HepG2 (cell line): Measurements from ENCODE around the gene RPS25. TPM values are rescaled to one million over a fixed set of nuclear protein-coding genes. Genes with fewer than 3 reads are reported as not detected.

Experiments used
- ATF4 ChIP-seq, 2 experiments: fragments of 450-650 bp in 1 of 2; sonication (generic) in 1 of 2; formaldehyde crosslinking; IDR thresholded peaks; 2 replicates each; pipeline versions ENCODE4 v1.5.0 to v1.8.0; 2020 to 2022; ENCODE audit warnings: mild to moderate bottlenecking in 1 of 2, missing genetic modification reagents in 1 of 2
- CREB1 ChIP-seq, 2 experiments: fragments of 450-650 bp in 1 of 2; IDR thresholded peaks; 2 replicates each; pipeline ENCODE4 v1.6.1; 2016 to 2017; ENCODE audit warnings: control low read depth in 1 of 2, mild to moderate bottlenecking in 1 of 2, missing compliant biosample characterization in 1 of 2, missing genetic modification characterization in 1 of 2
- HNRNPUL1 ChIP-seq: fragments of 200-400 bp; formaldehyde crosslinking; IDR thresholded peaks from 2 replicates; pipeline ENCODE4 v1.6.1; 2017; ENCODE audit warnings: low read depth, mild to moderate bottlenecking, low read length, moderate library complexity
- KDM6A ChIP-seq: IDR thresholded peaks from 2 replicates; pipeline ENCODE4 v1.6.1; 2016; ENCODE audit warnings: low read depth
- PBX3 ChIP-seq: sonication (generic); formaldehyde crosslinking; IDR thresholded peaks from 2 replicates; pipeline ENCODE4 v1.8.1; 2023; ENCODE audit warnings: missing genetic modification reagents, inconsistent platforms, borderline replicate concordance
- SIN3B ChIP-seq: fragments of 150-350 bp; IDR thresholded peaks from 2 replicates; pipeline ENCODE4 v1.6.1; 2014; ENCODE audit warnings: low read length
- SIX1 ChIP-seq: sonication (generic); formaldehyde crosslinking; IDR thresholded peaks from 2 replicates; pipeline ENCODE4 v1.4.0; 2020; ENCODE audit warnings: missing genetic modification reagents, borderline replicate concordance
- SKI ChIP-seq: fragments of 450-650 bp; IDR thresholded peaks from one replicate; pipeline ENCODE4 v1.6.1; 2018; ENCODE audit warnings: mild to moderate bottlenecking; ENCODE audit not compliant: partially characterized antibody
- TARDBP ChIP-seq: sonication (generic); formaldehyde crosslinking; IDR thresholded peaks from 2 replicates; pipeline ENCODE4 v1.8.0; 2022; ENCODE audit warnings: mild to moderate bottlenecking, missing genetic modification reagents
- WIZ ChIP-seq: sonication (generic); formaldehyde crosslinking; IDR thresholded peaks from 2 replicates; pipeline ENCODE4 v1.5.1; 2020; ENCODE audit warnings: mild to moderate bottlenecking, missing genetic modification reagents
- ZBTB3 ChIP-seq: sonication (generic); formaldehyde crosslinking; IDR thresholded peaks from 2 replicates; pipeline ENCODE4 v1.4.0; 2020; ENCODE audit warnings: low read depth, mild to moderate bottlenecking, moderate library complexity, missing genetic modification reagents, borderline replicate concordance
- ZBTB34 ChIP-seq: sonication (generic); formaldehyde crosslinking; IDR thresholded peaks from 2 replicates; pipeline ENCODE4 v1.8.0; 2022; ENCODE audit warnings: mild to moderate bottlenecking, missing genetic modification reagents
- ZFP82 ChIP-seq: sonication (generic); formaldehyde crosslinking; IDR thresholded peaks from 2 replicates; pipeline ENCODE4 v1.5.1; 2020; ENCODE audit warnings: mild to moderate bottlenecking, missing genetic modification reagents, borderline replicate concordance
- ZHX1 ChIP-seq: sonication (generic); formaldehyde crosslinking; IDR thresholded peaks from 2 replicates; pipeline ENCODE4 v1.8.1; 2022; ENCODE audit warnings: low read depth, mild to moderate bottlenecking, missing genetic modification reagents
- ZNF18 ChIP-seq: sonication (generic); formaldehyde crosslinking; IDR thresholded peaks from 2 replicates; pipeline ENCODE4 v1.8.0; 2022; ENCODE audit warnings: mild to moderate bottlenecking, missing genetic modification reagents; ENCODE audit not compliant: insufficient replicate concordance
- ZNF235 ChIP-seq: sonication (generic); formaldehyde crosslinking; IDR thresholded peaks from 2 replicates; pipeline ENCODE4 v1.8.1; 2023; ENCODE audit warnings: mild to moderate bottlenecking, missing genetic modification reagents, borderline replicate concordance
- ZNF33B ChIP-seq: sonication (generic); formaldehyde crosslinking; IDR thresholded peaks from 2 replicates; pipeline ENCODE4 v1.5.1; 2020; ENCODE audit warnings: mild to moderate bottlenecking, missing genetic modification reagents
- ZNF44 ChIP-seq: sonication (generic); formaldehyde crosslinking; IDR thresholded peaks from 2 replicates; pipeline ENCODE4 v1.5.1; 2020; ENCODE audit warnings: mild to moderate bottlenecking, missing genetic modification reagents
- ZNF564 ChIP-seq: sonication (generic); formaldehyde crosslinking; IDR thresholded peaks from 2 replicates; pipeline ENCODE4 v1.8.1; 2023; ENCODE audit warnings: mild to moderate bottlenecking, missing genetic modification reagents
- ZNF577 ChIP-seq: sonication (generic); formaldehyde crosslinking; IDR thresholded peaks from 2 replicates; pipeline ENCODE4 v1.4.0; 2020; ENCODE audit warnings: mild to moderate bottlenecking, low read depth, missing genetic modification reagents, borderline replicate concordance
- polyA plus RNA-seq, 8 experiments: library from polyadenylated mRNA; depleted of rRNA in 3 of 8; stranded (reverse) in 7 of 8; unstranded in 1 of 8; fragments of >200 nt; fragmentation: Illumina TruSeq in 4 of 8; extraction: Trizol in 4 of 8; gene quantifications; 2 replicates each; pipeline versions ENCODE4 v1.2.1 to v1.2.3, GENCODE V29; 2011 to 2016; ENCODE audit warnings: low read depth in 4 of 8, missing spikeins in 1 of 8, mixed read lengths in 1 of 8; ENCODE audit not compliant: insufficient read depth in 1 of 8
- total RNA-seq, 5 experiments: library from RNA; depleted of rRNA; stranded (reverse); fragments of >200 nt; fragmentation: Illumina TruSeq; extraction: Trizol; gene quantifications; 2 replicates each; pipeline ENCODE4 v1.2.3, GENCODE V29; 2016; ENCODE audit warnings: low read depth in 1 of 5

The RPS25 gene
- total and polyA plus RNA-seq, 2 of the 13 experiments (the other 11 are each of a cell fraction or from before 2014, with no cell fraction given), result 839 to 1,415 TPM

GRCh38 chr11:119018074-119018938 is at the start of gene RPS25, which contains the start of gene TRAPPC4 (continued):
- TF ChIP-seq HNRNPUL1, result no peak
- no peak; the same call in 1 of the 2 replicates for TF ChIP-seq ZHX1 (CRISPR knock-in tag)
- 0 out of 2 replicates have a peak, but pooled peaks have one; percentile 70 for TF ChIP-seq ZNF33B
- peak; percentile 26; the same call in 1 of the 2 replicates for TF ChIP-seq TARDBP (CRISPR knock-in tag)
- TF ChIP-seq ZBTB3, result no peak
- TF ChIP-seq SKI, result no peak
- peak; percentile 62 for TF ChIP-seq ZNF18 (CRISPR knock-in tag)
- TF ChIP-seq ZFP82 (CRISPR knock-in tag), result no peak
- no peak for TF ChIP-seq KDM6A (CRISPR knock-in tag)
- TF ChIP-seq ZNF235 (CRISPR knock-in tag), result peak; percentile 29; the same call in 1 of the 2 replicates
- TF ChIP-seq PBX3 (CRISPR knock-in tag), result no peak
- peak in 1 of 2 experiments; percentile 63; a peak in 2 of 4 replicates for TF ChIP-seq ATF4 (CRISPR knock-in tag; IDR thresholded peaks at IDR 0.05)
- no peak; the same call in 1 of the 2 replicates for TF ChIP-seq ZBTB34 (CRISPR knock-in tag)
- peak; percentile 31; the same call in 1 of the 2 replicates for TF ChIP-seq ZNF44 (CRISPR knock-in tag)
- TF ChIP-seq WIZ (CRISPR knock-in tag), result no peak
- TF ChIP-seq SIN3B, result peak; percentile 65
- no peak for TF ChIP-seq ZNF577 (CRISPR knock-in tag)
- TF ChIP-seq ZNF564, result peak; percentile 90
- TF ChIP-seq SIX1 (CRISPR knock-in tag), result 0 out of 2 replicates have a peak, but pooled peaks have one; percentile 11
- TF ChIP-seq CREB1 (IDR thresholded peaks at IDR 0.05), result peak; percentile 78
- TF ChIP-seq CREB1 (CRISPR knock-in tag; IDR thresholded peaks at IDR 0.05), result peak; percentile 87
